ENCODE data around the gene CWC22. TPM values are rescaled to one million over a fixed set of nuclear protein-coding genes. Genes with fewer than 3 reads are reported as not detected.
"Not testable (repeated sequence)": the region's sequence is repeated elsewhere in the genome, so short reads cannot be mapped to it uniquely, and the experiment has no call there.

The CWC22 gene
- polyA plus RNA-seq, 1 of the 3 experiments (the other 2 are of a cell fraction) = 2.7 TPM

DNA sequence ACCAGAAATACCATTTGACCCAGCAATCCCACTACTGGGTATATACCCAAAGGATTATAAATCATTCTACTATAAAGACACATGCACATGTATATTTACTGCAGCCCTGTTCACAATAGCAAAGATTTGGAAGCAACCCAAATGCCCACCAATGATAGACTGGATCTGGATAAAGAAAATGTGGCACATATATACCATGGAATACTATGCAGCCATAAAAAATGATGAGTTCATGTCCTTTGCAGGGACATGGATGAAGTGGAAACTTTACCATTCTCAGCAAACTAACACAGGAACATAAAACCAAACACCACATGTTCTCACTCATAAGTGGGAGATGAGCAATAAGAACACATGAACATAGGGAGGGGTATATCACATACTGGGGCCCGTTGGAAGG lies 47.5 kb upstream of the CWC22 start:
- H3K9me3 ChIP-seq; H3K4me1 ChIP-seq (ENCODE audit: control insufficient read depth in 1 of 2, insufficient read depth in 2 of 2, low read depth in 1 of 2, low read length in 1 of 2); H3K27me3 ChIP-seq (ENCODE audit: insufficient read depth); H3K4me2 ChIP-seq; H3K9me2 ChIP-seq; DNase-seq; CTCF ChIA-PET; H4K20me1 ChIP-seq (ENCODE audit: insufficient read depth); H2AFZ ChIP-seq (ENCODE audit: low read depth); H3F3A ChIP-seq (replicated peaks; ENCODE audit: insufficient read depth); H3K36me3 ChIP-seq (replicated peaks in 1 of 2; ENCODE audit: control insufficient read depth in 1 of 2, insufficient read depth in 2 of 2, low read length in 1 of 2); POLR2A ChIA-PET; H3K9ac ChIP-seq; H3K79me2 ChIP-seq (ENCODE audit: insufficient read depth); H3K4me3 ChIP-seq (ENCODE audit: low read depth in 2 of 2, low read length in 1 of 2); H3K27ac ChIP-seq (ENCODE audit: low read depth in 2 of 2, low read length in 1 of 2): not testable (repeated sequence)
- WGBS (ENCODE audit: low lambda C conversion rate) = 3% methylated on average over 1 of the region's 1 CpG

GRCh38 chr2:180050246-180050645 lies 43.1 kb upstream of the CWC22 start:
- H3K4me1 ChIP-seq (ENCODE audit: control insufficient read depth in 1 of 2, insufficient read depth in 2 of 2, low read depth in 1 of 2, low read length in 1 of 2) = no peaks in the 10 kb centered on the region
- no peaks in the 10 kb centered on the region for H4K20me1 ChIP-seq (ENCODE audit: insufficient read depth)
- no peak overlapping the region for H3K4me2 ChIP-seq
- no peaks in the 10 kb centered on the region for H3K9me3 ChIP-seq
- ChIA-PET CTCF (no interaction called here), POLR2A (no interaction called here)
- H3K9me2 ChIP-seq = no peaks in the 10 kb centered on the region
- H3K4me3 ChIP-seq (ENCODE audit: low read depth in 2 of 2, low read length in 1 of 2) = no peak overlapping the region
- H3K27ac ChIP-seq (ENCODE audit: low read depth in 2 of 2, low read length in 1 of 2) = no peak overlapping the region
- H3K9ac ChIP-seq = no peak overlapping the region
- WGBS (ENCODE audit: low lambda C conversion rate) = 33% methylated on average over 3 of the region's 3 CpGs
- no peak for DNase-seq
- H3F3A ChIP-seq (replicated peaks; ENCODE audit: insufficient read depth) = no peaks in the 10 kb centered on the region
- TF ChIP-seq POLR2AphosphoS5 (IDR thresholded peaks at IDR 0.05; ENCODE audit: low read depth, low read length) = no peak
- no peaks in the 10 kb centered on the region for H3K36me3 ChIP-seq (replicated peaks in 1 of 2; ENCODE audit: control insufficient read depth in 1 of 2, insufficient read depth in 2 of 2, low read length in 1 of 2)
- H2AFZ ChIP-seq (ENCODE audit: low read depth) = no peak overlapping the region
- H3K27me3 ChIP-seq (ENCODE audit: insufficient read depth) = no peaks in the 10 kb centered on the region
- H3K79me2 ChIP-seq (ENCODE audit: insufficient read depth) = no peaks in the 10 kb centered on the region

DNA sequence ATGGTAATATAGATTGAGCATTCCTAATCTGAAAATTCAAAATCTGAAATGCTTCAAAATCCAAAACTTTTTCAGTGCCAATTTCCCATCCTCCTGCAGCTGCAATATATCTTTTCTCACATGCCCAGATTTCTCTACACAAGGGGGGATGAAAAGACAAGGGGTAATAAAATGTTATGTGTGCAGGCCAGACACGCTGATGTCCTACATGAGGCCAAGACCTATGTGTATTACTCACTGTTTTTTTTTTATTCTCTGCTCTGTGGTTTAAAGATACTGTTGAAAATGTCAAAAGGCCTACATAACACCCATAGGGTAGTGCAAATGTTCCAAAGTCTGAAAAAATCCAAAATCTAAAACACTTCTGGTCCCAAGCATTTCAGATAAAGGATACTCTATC lies 41.2 kb upstream of the CWC22 start:
- no peaks in the 10 kb centered on the region for H3K4me1 ChIP-seq (ENCODE audit: control insufficient read depth in 1 of 2, insufficient read depth in 2 of 2, low read depth in 1 of 2, low read length in 1 of 2)
- H4K20me1 ChIP-seq (ENCODE audit: insufficient read depth) = no peaks in the 10 kb centered on the region
- H3K9me2 ChIP-seq = no peaks in the 10 kb centered on the region
- no peak overlapping the region for H2AFZ ChIP-seq (ENCODE audit: low read depth)
- CTCF ChIA-PET = interaction anchor here (1.4 kb wide), 1 partner anchor 29 kb away, joined by 3 read pairs; no protein-coding TSS in a partner anchor
- H3K9me3 ChIP-seq = no peaks in the 10 kb centered on the region
- WGBS (ENCODE audit: low lambda C conversion rate) = 84% methylated on average over 1 of the region's 1 CpG
- no peaks in the 10 kb centered on the region for H3K27me3 ChIP-seq (ENCODE audit: insufficient read depth)
- no peak overlapping the region for H3K27ac ChIP-seq (ENCODE audit: low read depth in 2 of 2, low read length in 1 of 2)
- H3K36me3 ChIP-seq (replicated peaks in 1 of 2; ENCODE audit: control insufficient read depth in 1 of 2, insufficient read depth in 2 of 2, low read length in 1 of 2) = no peaks in the 10 kb centered on the region
- POLR2A ChIA-PET = no interaction called here
- H3F3A ChIP-seq (replicated peaks; ENCODE audit: insufficient read depth) = no peaks in the 10 kb centered on the region
- no peak overlapping the region for H3K4me2 ChIP-seq
- H3K4me3 ChIP-seq (ENCODE audit: low read depth in 2 of 2, low read length in 1 of 2) = no peak overlapping the region
- TF ChIP-seq YY1 (IDR thresholded peaks at IDR 0.05; ENCODE audit: low read depth) = no peak
- no peak for TF ChIP-seq RCOR1 (IDR thresholded peaks at IDR 0.05; ENCODE audit: low read length)
- no peak for TF ChIP-seq NRF1 (IDR thresholded peaks at IDR 0.05; ENCODE audit: low read depth, low read length)
- TF ChIP-seq CHD2 (IDR thresholded peaks at IDR 0.05; ENCODE audit: low read length, partially characterized antibody) = no peak
- no peak for TF ChIP-seq SMC3 (IDR thresholded peaks at IDR 0.05; ENCODE audit: low read depth, low read length)
- TF ChIP-seq FOXJ3 (CRISPR knock-in tag; IDR thresholded peaks at IDR 0.05) = no peak
- DNase-seq = no peak
- no peak overlapping the region for H3K9ac ChIP-seq
- no peaks in the 10 kb centered on the region for H3K79me2 ChIP-seq (ENCODE audit: insufficient read depth)

DNA sequence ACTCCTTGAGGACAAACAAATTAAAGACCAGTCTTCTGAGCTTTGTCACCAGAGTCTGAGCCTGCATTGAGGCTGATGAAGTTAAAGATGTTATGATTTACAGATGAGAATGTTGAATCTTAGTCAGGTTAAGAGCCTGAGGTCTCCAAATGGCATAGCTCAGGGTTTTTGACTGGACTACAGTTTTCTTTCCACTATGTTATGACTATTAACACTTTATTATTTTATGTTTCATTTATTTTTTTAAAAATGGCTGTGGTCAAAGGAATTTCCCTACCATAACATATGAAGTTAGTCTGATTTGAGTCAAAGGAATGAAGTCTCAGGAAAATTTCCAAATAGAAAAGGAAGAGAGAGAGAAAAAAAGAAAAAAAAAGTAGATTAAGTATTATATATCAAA lies 39.7 kb upstream of the CWC22 start:
- DNase-seq = no peak
- Histone ChIP-seq H3F3A (replicated peaks; ENCODE audit: insufficient read depth) (peaks cover 2% of the 10 kb centered on the region), H3K27me3 (ENCODE audit: insufficient read depth) (no peaks in the 10 kb centered on the region), H3K4me3 (ENCODE audit: low read depth in 2 of 2, low read length in 1 of 2) (no peak overlapping the region), H3K4me1 (ENCODE audit: control insufficient read depth in 1 of 2, insufficient read depth in 2 of 2, low read depth in 1 of 2, low read length in 1 of 2) (no peaks in the 10 kb centered on the region), H3K79me2 (ENCODE audit: insufficient read depth) (no peaks in the 10 kb centered on the region), H3K9me3 (no peaks in the 10 kb centered on the region), H3K4me2 (peak overlapping the region; percentile 8; the same call in 1 of the 2 replicates), H3K9ac (no peak overlapping the region), H3K36me3 (replicated peaks in 1 of 2; ENCODE audit: control insufficient read depth in 1 of 2, insufficient read depth in 2 of 2, low read length in 1 of 2) (no peaks in the 10 kb centered on the region), H3K27ac (ENCODE audit: low read depth in 2 of 2, low read length in 1 of 2) (peak overlapping the region in 1 of 2 experiments; percentile 44; a peak in 2 of 4 replicates), H4K20me1 (ENCODE audit: insufficient read depth) (no peaks in the 10 kb centered on the region), H3K9me2 (no peaks in the 10 kb centered on the region), H2AFZ (ENCODE audit: low read depth) (no peak overlapping the region)
- TF ChIP-seq, protein P1, sequence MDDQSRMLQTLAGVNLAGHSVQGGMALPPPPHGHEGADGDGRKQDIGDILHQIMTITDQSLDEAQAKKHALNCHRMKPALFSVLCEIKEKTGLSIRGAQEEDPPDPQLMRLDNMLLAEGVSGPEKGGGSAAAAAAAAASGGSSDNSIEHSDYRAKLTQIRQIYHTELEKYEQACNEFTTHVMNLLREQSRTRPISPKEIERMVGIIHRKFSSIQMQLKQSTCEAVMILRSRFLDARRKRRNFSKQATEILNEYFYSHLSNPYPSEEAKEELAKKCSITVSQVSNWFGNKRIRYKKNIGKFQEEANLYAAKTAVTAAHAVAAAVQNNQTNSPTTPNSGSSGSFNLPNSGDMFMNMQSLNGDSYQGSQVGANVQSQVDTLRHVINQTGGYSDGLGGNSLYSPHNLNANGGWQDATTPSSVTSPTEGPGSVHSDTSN (IDR thresholded peaks at IDR 0.05) = no peak
- no peak for TF ChIP-seq TEAD4 (IDR thresholded peaks at IDR 0.05; ENCODE audit: borderline replicate concordance, insufficient read depth)
- no peak for TF ChIP-seq YY1 (IDR thresholded peaks at IDR 0.05; ENCODE audit: low read depth)
- TF ChIP-seq CHD2 (IDR thresholded peaks at IDR 0.05; ENCODE audit: low read length, partially characterized antibody) = no peak
- TF ChIP-seq EP300 (IDR thresholded peaks at IDR 0.05; ENCODE audit: borderline replicate concordance in 1 of 2, low read depth in 1 of 2, low read length in 1 of 2) = no peak
- TF ChIP-seq FOXM1 (IDR thresholded peaks at IDR 0.05; ENCODE audit: low read depth) = no peak
- POLR2A ChIA-PET = no interaction called here
- CTCF ChIA-PET = interaction anchor here (1.4 kb wide), 1 partner anchor 30 kb away, joined by 3 read pairs; no protein-coding TSS in a partner anchor
